HEK293 (cell line): ENCODE results near the gene CEP89.

ENCODE experiments used
- CTCF ChIA-PET: fragments of 350-600 bp; formaldehyde crosslinking; extraction: SDS; loops from one replicate; lab custom pipeline; 2021; ENCODE audit warnings: antibody characterized with exemption; lab: Yijun Ruan, JAX
- POLR2A ChIA-PET: fragments of 300-600 bp; formaldehyde crosslinking; extraction: SDS; loops from one replicate; lab custom pipeline; 2020; ENCODE audit warnings: antibody characterized with exemption, inconsistent platforms; lab: Yijun Ruan, JAX
- H3K27ac ChIP-seq: fragments of 200-500 bp; sonication (Bioruptor generic); 2 replicates; pipeline ENCODE4 v1.5.1; 2014; ENCODE audit warnings: low read depth, low read length, control low read depth, inconsistent platforms; ENCODE audit errors: extremely low read depth
- H3K36me3 ChIP-seq, 2 experiments: fragments of 200-500 bp in 1 of 2; sonication (Bioruptor generic) in 1 of 2; 1 replicate in 1 of 2; 2 replicates in 1 of 2; pipeline ENCODE4 v1.5.1; 2014 to 2017; ENCODE audit warnings: inconsistent platforms in 2 of 2, low read length in 2 of 2; ENCODE audit not compliant: control insufficient read depth in 2 of 2, insufficient read depth in 1 of 2
- H3K4me1 ChIP-seq: fragments of 200-500 bp; sonication (Bioruptor generic); 2 replicates; pipeline ENCODE4 v1.5.1; 2014; ENCODE audit warnings: mild to moderate bottlenecking, low read length, inconsistent platforms; ENCODE audit not compliant: control insufficient read depth, insufficient read depth
- H3K4me3 ChIP-seq: 2 replicates; pipeline ENCODE4 v1.5.1; 2011; ENCODE audit warnings: low read depth, mild to moderate bottlenecking, control low read depth, low read length, moderate library complexity
- H3K9me3 ChIP-seq: fragments of 200-500 bp; sonication (Bioruptor generic); 2 replicates; pipeline ENCODE4 v1.5.1; 2014; ENCODE audit warnings: low read depth, low read length, inconsistent platforms; ENCODE audit not compliant: control insufficient read depth, insufficient read depth
- AEBP2 ChIP-seq: fragments of 450-650 bp; formaldehyde crosslinking; IDR thresholded peaks from 2 replicates; pipeline ENCODE4 v1.5.1; 2016; ENCODE audit warnings: missing biosample characterization, missing genetic modification characterization, borderline replicate concordance
- ATF2 ChIP-seq: fragments of 450-650 bp; formaldehyde crosslinking; IDR thresholded peaks from 2 replicates; pipeline ENCODE4 v1.5.1; 2016; ENCODE audit warnings: missing biosample characterization, missing genetic modification characterization, low read depth
- GLI2 ChIP-seq: fragments of 450-650 bp; formaldehyde crosslinking; IDR thresholded peaks from 2 replicates; pipeline ENCODE4; 2017; ENCODE audit warnings: missing biosample characterization, missing genetic modification characterization, low read depth, borderline replicate concordance
- MEIS1 ChIP-seq: sonication (generic); formaldehyde crosslinking; IDR thresholded peaks from 2 replicates; pipeline ENCODE4 v1.8.1; 2022; ENCODE audit warnings: missing genetic modification reagents, mild to moderate bottlenecking, borderline replicate concordance
- PRDM10 ChIP-seq: fragments of 450-650 bp; formaldehyde crosslinking; IDR thresholded peaks from 2 replicates; pipeline ENCODE4 v1.5.1; 2016; ENCODE audit warnings: missing biosample characterization, missing genetic modification characterization
- ZEB2 ChIP-seq: fragments of 450-650 bp; formaldehyde crosslinking; IDR thresholded peaks from 2 replicates; pipeline ENCODE4 v1.5.1; 2016; ENCODE audit warnings: missing biosample characterization, missing genetic modification characterization
- ZFP41 ChIP-seq: fragments of 450-650 bp; formaldehyde crosslinking; IDR thresholded peaks from 2 replicates; pipeline ENCODE4 v1.5.1; 2016; ENCODE audit warnings: missing biosample characterization, missing genetic modification characterization, borderline replicate concordance
- ZNF174 ChIP-seq: fragments of 450-650 bp; formaldehyde crosslinking; IDR thresholded peaks from 2 replicates; pipeline ENCODE4 v1.5.0; 2017; ENCODE audit warnings: missing biosample characterization, mild to moderate bottlenecking, missing genetic modification characterization
- ZNF221 ChIP-seq: fragments of 450-650 bp; formaldehyde crosslinking; IDR thresholded peaks from 2 replicates; pipeline ENCODE4 v1.5.1; 2017; ENCODE audit warnings: missing biosample characterization, missing genetic modification characterization, borderline replicate concordance
- ZNF23 ChIP-seq: fragments of 450-650 bp; formaldehyde crosslinking; IDR thresholded peaks from 2 replicates; pipeline ENCODE4 v1.5.1; 2016; ENCODE audit warnings: missing biosample characterization, missing genetic modification characterization, borderline replicate concordance
- ZNF248 ChIP-seq: fragments of 450-650 bp; formaldehyde crosslinking; IDR thresholded peaks from 2 replicates; pipeline ENCODE4 v1.5.1; 2017; ENCODE audit warnings: missing biosample characterization, missing genetic modification characterization
- ZNF280C ChIP-seq: fragments of 450-650 bp; formaldehyde crosslinking; IDR thresholded peaks from 2 replicates; pipeline ENCODE4 v1.5.1; 2016; ENCODE audit warnings: missing biosample characterization, missing genetic modification characterization
- ZNF280D ChIP-seq: fragments of 450-650 bp; formaldehyde crosslinking; IDR thresholded peaks from 2 replicates; pipeline ENCODE4 v1.5.1; 2016; ENCODE audit warnings: missing biosample characterization, missing genetic modification characterization
- ZNF324 ChIP-seq: fragments of 450-650 bp; formaldehyde crosslinking; IDR thresholded peaks from 2 replicates; pipeline ENCODE4 v1.5.1; 2016; ENCODE audit warnings: missing biosample characterization, missing genetic modification characterization
- ZNF596 ChIP-seq: fragments of 450-650 bp; IDR thresholded peaks from 2 replicates; pipeline ENCODE4 v1.5.0; 2018; ENCODE audit warnings: missing biosample characterization, mild to moderate bottlenecking, missing genetic modification characterization, moderate library complexity
- ZNF621 ChIP-seq: fragments of 450-650 bp; formaldehyde crosslinking; IDR thresholded peaks from 2 replicates; pipeline ENCODE4 v1.5.1; 2017; ENCODE audit warnings: missing biosample characterization, missing genetic modification characterization
- ZNF660 ChIP-seq: fragments of 450-650 bp; IDR thresholded peaks from 2 replicates; pipeline ENCODE4 v1.5.1; 2018; ENCODE audit warnings: missing biosample characterization, mild to moderate bottlenecking, missing genetic modification characterization
- ZNF677 ChIP-seq: fragments of 450-650 bp; IDR thresholded peaks from 2 replicates; pipeline ENCODE4 v1.5.0; 2018; ENCODE audit warnings: missing biosample characterization, mild to moderate bottlenecking, missing genetic modification characterization, moderate library complexity
- ZNF76 ChIP-seq: fragments of 450-650 bp; formaldehyde crosslinking; IDR thresholded peaks from 2 replicates; pipeline ENCODE4; 2016; ENCODE audit warnings: low read depth, missing biosample characterization, missing genetic modification characterization, borderline replicate concordance
- ZNF791 ChIP-seq: fragments of 450-650 bp; formaldehyde crosslinking; IDR thresholded peaks from 2 replicates; pipeline ENCODE4 v1.5.1; 2016; ENCODE audit warnings: missing biosample characterization, missing genetic modification characterization
- ZSCAN16 ChIP-seq: fragments of 450-650 bp; formaldehyde crosslinking; IDR thresholded peaks from 2 replicates; pipeline ENCODE4 v1.5.1; 2016; ENCODE audit warnings: missing biosample characterization, missing genetic modification characterization
- TF ChIP-seq, protein P1 (sequence below): fragments of 450-650 bp; formaldehyde crosslinking; IDR thresholded peaks from 2 replicates; pipeline ENCODE4 v1.5.1; 2017; ENCODE audit warnings: missing biosample characterization, missing genetic modification characterization

The CEP89 gene

DNA sequence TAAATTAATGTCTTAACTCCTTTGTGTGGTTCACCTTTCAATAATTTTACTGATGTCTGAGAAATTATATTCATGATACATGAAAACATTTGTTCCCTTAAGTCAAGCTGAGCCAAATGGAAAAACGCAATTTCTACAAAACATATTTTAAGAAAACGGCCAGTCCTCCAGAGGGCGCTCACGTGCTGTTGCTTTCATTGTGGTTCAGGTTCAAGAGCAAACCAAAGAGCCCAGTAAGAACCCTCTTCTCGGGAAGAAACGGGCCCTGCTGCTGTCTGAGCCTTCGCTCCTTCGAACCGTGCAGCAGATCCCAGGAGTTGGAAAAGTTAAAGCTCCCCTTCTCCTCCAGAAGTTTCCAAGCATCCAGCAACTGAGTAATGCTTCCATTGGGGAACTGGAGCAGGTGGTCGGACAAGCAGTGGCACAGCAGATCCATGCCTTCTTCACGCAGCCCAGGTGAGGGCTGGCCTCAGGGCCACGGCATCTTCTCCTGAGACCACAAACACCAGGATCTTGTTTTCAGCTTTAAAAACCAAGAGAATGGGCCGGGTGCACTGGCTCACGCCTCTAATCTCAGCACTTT is 4.6 kb upstream of the CEP89 start:
- POLR2A ChIA-PET = interaction anchor here (0.8 to 1.7 kb wide), 5 partner anchors 80 to 286 kb away, joined by 3 to 6 read pairs (median 3); no protein-coding TSS in a partner anchor
- TF ChIP-seq ZNF221 (tag by site-specific recombination) = no peak
- no peak for TF ChIP-seq ZNF280C (tag by site-specific recombination)
- peak; percentile 81 for TF ChIP-seq ZNF677 (tag by site-specific recombination)
- TF ChIP-seq ZNF791 = no peak
- TF ChIP-seq ZNF174 = no peak
- no peak for TF ChIP-seq AEBP2 (tag by site-specific recombination)
- 0 out of 2 replicates have a peak, but pooled peaks have one; percentile 47 for TF ChIP-seq ZEB2 (tag by site-specific recombination)
- no peak for TF ChIP-seq ZNF248 (tag by site-specific recombination)
- TF ChIP-seq, protein P1, sequence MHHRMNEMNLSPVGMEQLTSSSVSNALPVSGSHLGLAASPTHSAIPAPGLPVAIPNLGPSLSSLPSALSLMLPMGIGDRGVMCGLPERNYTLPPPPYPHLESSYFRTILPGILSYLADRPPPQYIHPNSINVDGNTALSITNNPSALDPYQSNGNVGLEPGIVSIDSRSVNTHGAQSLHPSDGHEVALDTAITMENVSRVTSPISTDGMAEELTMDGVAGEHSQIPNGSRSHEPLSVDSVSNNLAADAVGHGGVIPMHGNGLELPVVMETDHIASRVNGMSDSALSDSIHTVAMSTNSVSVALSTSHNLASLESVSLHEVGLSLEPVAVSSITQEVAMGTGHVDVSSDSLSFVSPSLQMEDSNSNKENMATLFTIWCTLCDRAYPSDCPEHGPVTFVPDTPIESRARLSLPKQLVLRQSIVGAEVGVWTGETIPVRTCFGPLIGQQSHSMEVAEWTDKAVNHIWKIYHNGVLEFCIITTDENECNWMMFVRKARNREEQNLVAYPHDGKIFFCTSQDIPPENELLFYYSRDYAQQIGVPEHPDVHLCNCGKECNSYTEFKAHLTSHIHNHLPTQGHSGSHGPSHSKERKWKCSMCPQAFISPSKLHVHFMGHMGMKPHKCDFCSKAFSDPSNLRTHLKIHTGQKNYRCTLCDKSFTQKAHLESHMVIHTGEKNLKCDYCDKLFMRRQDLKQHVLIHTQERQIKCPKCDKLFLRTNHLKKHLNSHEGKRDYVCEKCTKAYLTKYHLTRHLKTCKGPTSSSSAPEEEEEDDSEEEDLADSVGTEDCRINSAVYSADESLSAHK (tag by site-specific recombination) = no peak
- TF ChIP-seq ZFP41 (tag by site-specific recombination) = no peak
- TF ChIP-seq ZNF660 (tag by site-specific recombination) = peak; percentile 91
- no peak for TF ChIP-seq ZNF324 (tag by site-specific recombination)
- TF ChIP-seq ZNF621 (tag by site-specific recombination) = no peak
- TF ChIP-seq ZNF23 (tag by site-specific recombination) = no peak
- TF ChIP-seq ZNF280D = no peak
- 0 out of 2 replicates have a peak, but pooled peaks have one; percentile 18 for TF ChIP-seq PRDM10
- TF ChIP-seq ZSCAN16 = no peak
- TF ChIP-seq ATF2 (tag by site-specific recombination) = no peak
- TF ChIP-seq MEIS1 = no peak
- TF ChIP-seq ZNF596 = no peak
- no peak for TF ChIP-seq ZNF76 (tag by site-specific recombination)
- TF ChIP-seq GLI2 (tag by site-specific recombination) = no peak

More for the DNA sequence above, 4.6 kb upstream of the CEP89 start:
- CTCF ChIA-PET = interaction anchor here (0.6 to 13.3 kb wide), 54 partner anchors 9 to 1206 kb away, joined by 3 to 335 read pairs (median 4); partner anchors contain the start of gene GPATCH1
- Histone ChIP-seq H3K9me3 (no peaks in the 10 kb centered on the region), H3K36me3 (peaks cover 47 to 56% of the 10 kb centered on the region in 2 experiments), H3K4me3 (no peak overlapping the region), H3K4me1 (peaks cover 3% of the 10 kb centered on the region; the same call in 1 of the 2 replicates), H3K27ac (peak overlapping the region; percentile 30; the same call in 1 of the 2 replicates)
